Body of pancreas (tissue), 4 donors: Measurements from ENCODE around the gene FHIP2A.

Experiments used
- CTCF ChIP-seq, 7 experiments: fragments of 450-650 bp in 4 of 7; fragments of 200-600 bp in 3 of 7; sonication (generic) in 3 of 7; IDR thresholded peaks; one replicate each; pipeline ENCODE4 v1.5.1; 2016 to 2019; ENCODE audit warnings: antibody characterized with exemption in 7 of 7
- POLR2A ChIP-seq, 3 donors: fragments of 450-650 bp; IDR thresholded peaks; one replicate each; pipeline ENCODE4 v1.6.1; 2016; ENCODE audit warnings: antibody characterized with exemption in 3 of 3, mild to moderate bottlenecking in 2 of 3

GRCh38 chr10:114867365-114867764 lies 45.8 kb downstream of the FHIP2A start:
- TF ChIP-seq CTCF (IDR thresholded peaks at IDR 0.05): no peak
- TF ChIP-seq POLR2A (IDR thresholded peaks at IDR 0.05): no peak
